ENCODE measurements around the gene RTL10. TPM values are rescaled to one million over a fixed set of nuclear protein-coding genes. Genes with fewer than 3 reads are reported as not detected.
A peak's percentile ranks its signal among the peaks of the same experiment; 100 is the strongest.

Gene RTL10
- total and polyA plus RNA-seq, 2 donors, result 19.2 to 20.8 TPM

- DNase-seq (ENCODE audit: low read depth in 6 of 9, low spot score in 9 of 9), result peak in 2 of 9 donors; percentile 47 to 76
- H3K4me1 ChIP-seq (ENCODE audit: control insufficient read depth in 2 of 2, insufficient read depth in 2 of 2, low read length in 2 of 2), result peaks cover 26 to 100% of the 10 kb centered on the region in 2 donors
- peaks cover 0 to 7% of the 10 kb centered on the region in 2 donors for H3K9me3 ChIP-seq (ENCODE audit: control insufficient read depth in 2 of 2, insufficient read depth in 1 of 2, low read length in 1 of 2)
- H3K36me3 ChIP-seq (ENCODE audit: control insufficient read depth in 2 of 2, insufficient read depth in 2 of 2, low read length in 1 of 2), result peaks cover 8 to 18% of the 10 kb centered on the region in 2 donors
- no peak overlapping the region for H3K4me3 ChIP-seq (ENCODE audit: low read length in 2 of 2)
- no peaks in the 10 kb centered on the region for H3K27me3 ChIP-seq (ENCODE audit: control insufficient read depth in 2 of 2, insufficient read depth in 1 of 2, low read length in 1 of 2)
- peak overlapping the region; percentile 8 to 83 for H3K27ac ChIP-seq (ENCODE audit: low read depth in 1 of 2, low read length in 1 of 2)
- 82% methylated on average over 14 of the region's 14 CpGs for WGBS
These were observed 35.3 kb downstream of the RTL10 start for GRCh38 chr22:19819208-19819910.

GRCh38 chr22:19818324-19819207 lies 36.1 kb downstream of the RTL10 start:
- Histone ChIP-seq H3K36me3 (ENCODE audit: control insufficient read depth in 2 of 2, insufficient read depth in 2 of 2, low read length in 1 of 2) (peaks cover 8 to 19% of the 10 kb centered on the region in 2 donors), H3K4me3 (ENCODE audit: low read length in 2 of 2) (no peak overlapping the region), H3K27me3 (ENCODE audit: control insufficient read depth in 2 of 2, insufficient read depth in 1 of 2, low read length in 1 of 2) (no peaks in the 10 kb centered on the region), H3K27ac (ENCODE audit: low read depth in 1 of 2, low read length in 1 of 2) (peak overlapping the region; percentile 8 to 83), H3K4me1 (ENCODE audit: control insufficient read depth in 2 of 2, insufficient read depth in 2 of 2, low read length in 2 of 2) (peaks cover 20 to 96% of the 10 kb centered on the region in 2 donors), H3K9me3 (ENCODE audit: control insufficient read depth in 2 of 2, insufficient read depth in 1 of 2, low read length in 1 of 2) (peaks cover 0 to 7% of the 10 kb centered on the region in 2 donors)
- 90% methylated on average over 17 of the region's 17 CpGs for WGBS
- peak in 4 of 9 donors; percentile 36 to 70 (median 56) for DNase-seq (ENCODE audit: low read depth in 6 of 9, low spot score in 9 of 9)

DNA sequence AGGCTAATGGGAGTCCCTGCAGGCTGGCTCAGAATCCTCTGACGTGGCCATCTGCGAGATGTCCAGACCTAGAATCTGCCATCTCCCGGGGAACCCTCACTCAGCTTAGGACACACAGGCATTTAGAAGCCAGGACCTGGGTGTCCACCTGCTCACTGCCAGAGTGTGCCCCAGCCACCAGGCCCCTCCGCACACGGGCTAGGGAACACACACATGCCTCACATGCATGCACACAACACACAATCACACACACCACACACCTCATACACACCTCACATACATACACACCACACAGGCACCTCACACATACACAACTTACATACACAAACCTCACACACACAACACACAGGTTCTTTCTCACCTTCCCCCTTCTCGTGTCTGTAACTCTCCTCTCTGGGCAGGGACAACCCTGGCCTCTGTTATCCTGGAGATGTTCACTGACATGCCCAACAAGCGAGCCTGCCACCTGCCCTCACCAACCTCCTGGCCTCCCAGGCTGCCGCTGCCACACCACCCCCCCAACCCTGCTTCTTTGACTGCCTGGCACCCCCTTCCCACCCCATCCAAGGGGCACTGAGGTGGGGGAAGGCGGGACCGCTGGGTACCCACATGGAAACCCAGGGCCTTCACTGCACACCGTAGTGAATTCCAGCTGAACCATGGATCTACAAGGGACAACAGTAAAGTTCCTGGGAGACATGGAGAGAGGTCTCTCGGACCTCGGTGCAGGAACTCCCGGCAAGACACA lies 38.1 kb downstream of the RTL10 start:
- Histone ChIP-seq H3K27me3 (ENCODE audit: control insufficient read depth in 2 of 2, insufficient read depth in 1 of 2, low read length in 1 of 2) (no peaks in the 10 kb centered on the region), H3K9me3 (ENCODE audit: control insufficient read depth in 2 of 2, insufficient read depth in 1 of 2, low read length in 1 of 2) (peaks cover 0 to 7% of the 10 kb centered on the region in 2 donors), H3K27ac (ENCODE audit: low read depth in 1 of 2, low read length in 1 of 2) (peak overlapping the region in 1 of 2 donors; percentile 83), H3K4me1 (ENCODE audit: control insufficient read depth in 2 of 2, insufficient read depth in 2 of 2, low read length in 2 of 2) (peaks cover 20 to 91% of the 10 kb centered on the region in 2 donors), H3K36me3 (ENCODE audit: control insufficient read depth in 2 of 2, insufficient read depth in 2 of 2, low read length in 1 of 2) (peaks cover 18 to 20% of the 10 kb centered on the region in 2 donors), H3K4me3 (ENCODE audit: low read length in 2 of 2) (no peak overlapping the region)
- DNase-seq (ENCODE audit: low read depth in 6 of 9, low spot score in 9 of 9), result no peak
- 97% methylated on average over 14 of the region's 14 CpGs for WGBS

- Histone ChIP-seq H3K27ac (ENCODE audit: low read depth in 1 of 2, low read length in 1 of 2) (no peak overlapping the region), H3K27me3 (ENCODE audit: control insufficient read depth in 2 of 2, insufficient read depth in 1 of 2, low read length in 1 of 2) (no peaks in the 10 kb centered on the region), H3K9me3 (ENCODE audit: control insufficient read depth in 2 of 2, insufficient read depth in 1 of 2, low read length in 1 of 2) (peaks cover 0 to 4% of the 10 kb centered on the region in 2 donors), H3K4me3 (ENCODE audit: low read length in 2 of 2) (no peak overlapping the region), H3K4me1 (ENCODE audit: control insufficient read depth in 2 of 2, insufficient read depth in 2 of 2, low read length in 2 of 2) (peaks cover 20 to 88% of the 10 kb centered on the region in 2 donors), H3K36me3 (ENCODE audit: control insufficient read depth in 2 of 2, insufficient read depth in 2 of 2, low read length in 1 of 2) (peaks cover 18 to 19% of the 10 kb centered on the region in 2 donors)
- WGBS, result 96% methylated on average over 16 of the region's 16 CpGs
- no peak for DNase-seq (ENCODE audit: low read depth in 6 of 9, low spot score in 9 of 9)
These were observed 38.8 kb downstream of the RTL10 start for GRCh38 chr22:19815823-19816290.

DNA sequence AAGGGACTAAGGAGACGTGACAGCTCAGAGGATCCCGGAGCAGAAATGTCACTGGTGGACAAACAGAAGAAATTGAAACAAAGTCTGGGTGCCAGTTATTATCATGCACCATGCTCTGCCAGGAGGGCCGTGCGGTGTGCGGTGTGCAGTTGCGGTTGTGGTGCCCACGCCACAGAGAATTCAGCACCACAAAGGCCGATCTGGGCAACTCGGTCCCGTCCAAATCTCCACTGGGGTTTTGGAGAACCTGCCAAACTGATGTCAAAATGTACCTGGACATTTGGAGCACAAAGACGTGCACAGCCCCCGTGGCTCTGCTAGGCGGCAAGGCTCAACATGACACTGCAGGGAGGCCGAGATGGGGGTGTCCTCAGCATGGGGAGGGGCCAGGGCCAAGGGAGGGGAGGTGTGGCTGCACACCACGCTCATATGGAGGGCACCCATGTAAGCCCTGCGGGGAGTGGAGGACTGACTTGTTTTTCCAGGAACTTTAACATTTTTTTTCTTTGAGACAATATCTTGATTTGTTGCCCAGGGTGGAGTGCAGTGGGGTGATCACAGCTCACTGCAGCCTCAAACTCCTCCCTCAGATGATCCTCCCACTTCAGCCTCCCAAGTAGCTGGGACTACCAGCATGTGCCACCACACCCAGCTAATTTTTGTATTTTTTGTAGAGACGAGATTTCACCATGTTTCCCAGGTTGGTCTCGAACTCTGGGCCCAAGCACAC lies 39.4 kb downstream of the RTL10 start:
- WGBS, result 97% methylated on average over 18 of the region's 18 CpGs
- Histone ChIP-seq H3K27me3 (ENCODE audit: control insufficient read depth in 2 of 2, insufficient read depth in 1 of 2, low read length in 1 of 2) (no peaks in the 10 kb centered on the region), H3K27ac (ENCODE audit: low read depth in 1 of 2, low read length in 1 of 2) (no peak overlapping the region), H3K36me3 (ENCODE audit: control insufficient read depth in 2 of 2, insufficient read depth in 2 of 2, low read length in 1 of 2) (peaks cover 14 to 16% of the 10 kb centered on the region in 2 donors), H3K4me3 (ENCODE audit: low read length in 2 of 2) (no peak overlapping the region), H3K4me1 (ENCODE audit: control insufficient read depth in 2 of 2, insufficient read depth in 2 of 2, low read length in 2 of 2) (peaks cover 22 to 88% of the 10 kb centered on the region in 2 donors), H3K9me3 (ENCODE audit: control insufficient read depth in 2 of 2, insufficient read depth in 1 of 2, low read length in 1 of 2) (no peaks in the 10 kb centered on the region)
- no peak for DNase-seq (ENCODE audit: low read depth in 6 of 9, low spot score in 9 of 9)

GRCh38 chr22:19814428-19814827 lies 40.2 kb downstream of the RTL10 start:
- Histone ChIP-seq H3K27ac (ENCODE audit: low read depth in 1 of 2, low read length in 1 of 2) (no peak overlapping the region), H3K27me3 (ENCODE audit: control insufficient read depth in 2 of 2, insufficient read depth in 1 of 2, low read length in 1 of 2) (no peaks in the 10 kb centered on the region), H3K9me3 (ENCODE audit: control insufficient read depth in 2 of 2, insufficient read depth in 1 of 2, low read length in 1 of 2) (no peaks in the 10 kb centered on the region), H3K4me1 (ENCODE audit: control insufficient read depth in 2 of 2, insufficient read depth in 2 of 2, low read length in 2 of 2) (peaks cover 24 to 88% of the 10 kb centered on the region in 2 donors), H3K4me3 (ENCODE audit: low read length in 2 of 2) (no peak overlapping the region), H3K36me3 (ENCODE audit: control insufficient read depth in 2 of 2, insufficient read depth in 2 of 2, low read length in 1 of 2) (peaks cover 11 to 13% of the 10 kb centered on the region in 2 donors)
- no peak for DNase-seq (ENCODE audit: low read depth in 6 of 9, low spot score in 9 of 9)
- 97% methylated on average over 5 of the region's 5 CpGs for WGBS

DNA sequence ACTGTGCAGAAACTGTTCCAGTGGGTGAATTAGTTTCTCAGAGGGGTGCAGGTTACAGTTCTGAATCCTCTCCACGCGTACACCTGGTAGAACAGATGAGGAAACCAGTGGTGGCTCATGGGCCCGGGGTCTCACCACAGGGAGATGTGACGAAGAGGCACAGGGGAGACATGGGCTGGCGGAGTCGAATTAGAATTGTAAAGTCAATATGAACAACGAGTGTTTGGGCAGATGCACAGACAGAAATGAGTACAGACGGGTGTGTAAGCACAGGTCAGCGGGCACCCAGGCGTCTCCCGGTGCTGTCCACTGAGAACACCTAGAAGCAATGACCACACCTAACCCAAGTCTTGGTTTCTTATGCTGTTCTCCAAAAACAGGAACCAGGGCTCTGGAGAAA lies 41.8 kb downstream of the RTL10 start:
- WGBS, result 97% methylated on average over 11 of the region's 11 CpGs

More for the DNA sequence above, 41.8 kb downstream of the RTL10 start:
- Histone ChIP-seq H3K27ac (ENCODE audit: low read depth in 1 of 2, low read length in 1 of 2) (no peak overlapping the region), H3K4me1 (ENCODE audit: control insufficient read depth in 2 of 2, insufficient read depth in 2 of 2, low read length in 2 of 2) (peaks cover 20 to 84% of the 10 kb centered on the region in 2 donors), H3K36me3 (ENCODE audit: control insufficient read depth in 2 of 2, insufficient read depth in 2 of 2, low read length in 1 of 2) (peaks cover 11 to 13% of the 10 kb centered on the region in 2 donors), H3K9me3 (ENCODE audit: control insufficient read depth in 2 of 2, insufficient read depth in 1 of 2, low read length in 1 of 2) (no peaks in the 10 kb centered on the region), H3K27me3 (ENCODE audit: control insufficient read depth in 2 of 2, insufficient read depth in 1 of 2, low read length in 1 of 2) (no peaks in the 10 kb centered on the region), H3K4me3 (ENCODE audit: low read length in 2 of 2) (no peak overlapping the region)
- no peak for DNase-seq (ENCODE audit: low read depth in 6 of 9, low spot score in 9 of 9)

Data from thymus (tissue), 11 donors.